Keratinocyte (primary cell): ENCODE measurements around the gene DAPK2.

Source experiments
- EZH2 ChIP-seq: IDR thresholded peaks from one replicate; pipeline ENCODE4 v1.6.1; 2012; ENCODE audit warnings: inconsistent platforms, mild to moderate bottlenecking, low read length, moderate library complexity
- TF ChIP-seq, protein P1 (sequence below), 3 experiments: IDR thresholded peaks in 1 of 3; conservative IDR thresholded peaks in 1 of 3; optimal IDR thresholded peaks in 1 of 3; 2 replicates in 2 of 3; 3 replicates in 1 of 3; pipeline versions ENCODE3 to v1.5.1; 2011; ENCODE audit warnings: low read length in 3 of 3, mild to moderate bottlenecking in 3 of 3, moderate library complexity in 2 of 3, control low read depth in 1 of 3, inconsistent platforms in 1 of 3; ENCODE audit not compliant: insufficient read depth in 2 of 3; ENCODE audit errors: extremely low read depth in 1 of 3

DNA sequence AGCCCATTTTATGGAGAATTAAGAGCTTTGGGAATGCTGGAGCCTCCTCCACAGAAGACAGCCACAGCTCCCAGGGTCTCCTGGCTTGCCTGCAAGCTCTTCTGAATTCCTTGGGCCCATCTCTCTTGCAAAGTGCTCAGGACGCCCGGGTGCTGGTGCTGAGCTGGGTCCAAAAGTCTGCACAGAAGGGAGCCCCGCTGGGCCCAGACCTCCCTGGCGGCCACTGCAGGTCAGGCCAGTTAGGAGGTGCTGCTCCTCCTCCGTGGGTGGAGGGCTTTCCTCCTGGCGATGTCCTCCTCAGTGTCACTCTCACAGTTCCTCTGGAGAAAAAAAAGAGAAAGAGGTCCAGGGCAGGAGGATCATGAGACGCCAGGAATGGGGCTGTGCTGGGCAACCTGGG is 138.0 kb downstream of the DAPK2 start:
- TF ChIP-seq, protein P1, sequence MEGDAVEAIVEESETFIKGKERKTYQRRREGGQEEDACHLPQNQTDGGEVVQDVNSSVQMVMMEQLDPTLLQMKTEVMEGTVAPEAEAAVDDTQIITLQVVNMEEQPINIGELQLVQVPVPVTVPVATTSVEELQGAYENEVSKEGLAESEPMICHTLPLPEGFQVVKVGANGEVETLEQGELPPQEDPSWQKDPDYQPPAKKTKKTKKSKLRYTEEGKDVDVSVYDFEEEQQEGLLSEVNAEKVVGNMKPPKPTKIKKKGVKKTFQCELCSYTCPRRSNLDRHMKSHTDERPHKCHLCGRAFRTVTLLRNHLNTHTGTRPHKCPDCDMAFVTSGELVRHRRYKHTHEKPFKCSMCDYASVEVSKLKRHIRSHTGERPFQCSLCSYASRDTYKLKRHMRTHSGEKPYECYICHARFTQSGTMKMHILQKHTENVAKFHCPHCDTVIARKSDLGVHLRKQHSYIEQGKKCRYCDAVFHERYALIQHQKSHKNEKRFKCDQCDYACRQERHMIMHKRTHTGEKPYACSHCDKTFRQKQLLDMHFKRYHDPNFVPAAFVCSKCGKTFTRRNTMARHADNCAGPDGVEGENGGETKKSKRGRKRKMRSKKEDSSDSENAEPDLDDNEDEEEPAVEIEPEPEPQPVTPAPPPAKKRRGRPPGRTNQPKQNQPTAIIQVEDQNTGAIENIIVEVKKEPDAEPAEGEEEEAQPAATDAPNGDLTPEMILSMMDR (optimal IDR thresholded peaks at IDR 0.05 in 1 of 3, IDR thresholded peaks at IDR 0.05 in 1 of 3, conservative IDR thresholded peaks at IDR 0.05 in 1 of 3; ENCODE audit: extremely low read depth in 1 of 3, insufficient read depth in 2 of 3, low read length in 3 of 3), result no peak
- TF ChIP-seq EZH2, result no peak
